Activated CD8-positive, alpha-beta memory T cell treated with anti-CD3 and anti-CD28 coated beads for 36 hours (primary cell): ENCODE data around the gene NME7. TPM values are rescaled to one million over a fixed set of nuclear protein-coding genes. Genes with fewer than 3 reads are reported as not detected.
"Not testable (repeated sequence)": the region's sequence is repeated elsewhere in the genome, so short reads cannot be mapped to it uniquely, and the experiment has no call there.

Source experiments
- CTCF ChIA-PET: fragments of 350-600 bp; sonication (Branson Sonifier 250); formaldehyde crosslinking; loops from one replicate; lab custom pipeline; 2021; ENCODE audit warnings: antibody characterized with exemption; lab: Charles Lee
- POLR2A ChIA-PET: fragments of 350-600 bp; sonication (Branson Sonifier 250); formaldehyde crosslinking; loops from one replicate; lab custom pipeline; 2021; ENCODE audit warnings: antibody characterized with exemption; lab: Charles Lee
- total RNA-seq, 2 experiments: library from RNA; stranded (reverse); gene quantifications; one replicate each; pipeline ENCODE4 v1.2.3, GENCODE V29; 2021

Gene NME7
- total RNA-seq, result 10 to 100 TPM; 25.4 to 27.0 TPM

GRCh38 chr1:169367686-169368405 is at the start of gene NME7, which contains the start of gene BLZF1:
Gene NME7, minus strand, starts transcription at chr1:169367797. Its CDS starts 87 bp downstream, at chr1:169367710.
Gene BLZF1, plus strand, starts transcription at chr1:169368195. Its CDS starts 1,328 bp downstream, at chr1:169369523.
- ChIA-PET CTCF (interaction anchor here (1.0 to 1.5 kb wide), 3 partner anchors 17 to 1025 kb away, joined by 3 read pairs; no protein-coding TSS in a partner anchor), POLR2A (interaction anchor here (0.5 to 1.1 kb wide), 2 partner anchors 23 to 169 kb away, joined by 3 to 4 read pairs; no protein-coding TSS in a partner anchor)

DNA sequence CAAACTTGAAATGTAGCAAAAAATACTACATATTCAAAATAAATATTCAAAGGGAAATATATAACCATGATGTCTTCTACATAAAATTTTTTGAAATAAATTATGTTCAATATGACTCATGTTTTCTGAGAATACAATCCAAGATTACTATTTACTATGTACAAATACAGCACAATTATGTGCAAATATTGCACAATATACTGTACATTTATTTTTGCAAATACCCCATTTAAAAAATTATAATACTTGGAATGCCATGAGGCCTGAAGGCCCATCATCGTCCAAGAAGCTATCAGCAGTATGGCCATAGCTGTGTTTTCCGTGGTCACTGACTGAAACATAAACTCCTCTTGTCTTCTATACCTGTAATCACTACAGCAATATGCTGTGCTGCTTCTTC is 47.4 kb upstream of the NME7 start:
- ChIA-PET CTCF (no interaction called here), POLR2A (no interaction called here)

DNA sequence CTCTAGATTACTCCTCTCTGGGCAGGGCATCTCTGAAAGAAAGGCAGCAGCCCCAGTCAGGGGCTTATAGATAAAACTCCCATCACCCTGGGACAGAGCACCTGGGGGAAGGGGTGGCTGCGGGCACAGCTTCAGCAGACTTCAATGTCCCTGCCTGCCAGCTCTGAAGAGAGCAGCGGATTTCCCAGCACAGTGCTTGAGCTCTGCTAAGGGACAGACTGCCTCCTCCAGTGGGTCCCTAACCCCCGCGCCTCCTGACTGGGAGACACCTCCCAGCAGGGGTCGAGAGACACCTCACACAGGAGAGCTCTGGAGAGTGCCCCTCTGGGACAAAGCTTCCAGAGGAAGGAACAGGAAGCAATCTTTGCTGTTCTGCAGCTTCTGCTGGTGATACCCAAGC is 40.7 kb upstream of the NME7 start:
- CTCF ChIA-PET, POLR2A ChIA-PET: not testable (repeated sequence)

DNA sequence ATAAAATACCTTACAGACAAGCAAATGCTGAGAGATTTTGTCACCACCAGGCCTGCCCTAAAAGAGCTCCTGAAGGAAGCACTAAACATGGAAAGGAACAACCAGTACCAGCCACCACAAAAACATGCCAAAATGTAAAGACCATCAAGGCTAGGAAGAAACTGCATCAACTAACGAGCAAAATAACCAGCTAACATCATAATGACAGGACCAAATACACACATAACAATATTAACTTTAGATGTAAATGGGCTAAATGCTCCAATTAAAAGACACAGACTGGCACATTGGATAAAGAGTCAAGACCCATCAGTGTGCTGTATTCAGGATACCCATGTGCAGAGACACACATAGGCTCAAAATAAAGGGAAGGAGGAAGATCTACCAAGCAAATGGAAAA is 35.0 kb upstream of the NME7 start:
- POLR2A ChIA-PET, CTCF ChIA-PET: not testable (repeated sequence)

DNA sequence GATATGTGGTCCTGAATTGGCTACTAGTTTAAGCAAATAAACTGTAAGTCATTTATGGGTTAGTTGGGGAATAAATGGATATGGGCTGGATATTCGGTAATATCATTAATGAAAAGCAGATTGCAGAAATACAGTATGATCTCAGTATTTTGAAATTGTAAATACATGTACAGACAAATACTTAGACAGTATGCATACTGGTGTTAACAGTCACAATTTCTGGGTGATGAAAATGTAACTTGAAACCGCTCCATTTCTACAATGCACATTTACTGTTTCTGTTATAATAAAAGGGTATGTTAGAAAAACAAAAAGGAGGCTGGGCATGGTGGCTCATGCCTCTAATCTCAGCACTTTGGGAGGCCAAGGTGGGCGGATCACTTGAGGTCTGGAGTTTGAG is 28.4 kb upstream of the NME7 start:
- ChIA-PET POLR2A (no interaction called here), CTCF (no interaction called here)

DNA sequence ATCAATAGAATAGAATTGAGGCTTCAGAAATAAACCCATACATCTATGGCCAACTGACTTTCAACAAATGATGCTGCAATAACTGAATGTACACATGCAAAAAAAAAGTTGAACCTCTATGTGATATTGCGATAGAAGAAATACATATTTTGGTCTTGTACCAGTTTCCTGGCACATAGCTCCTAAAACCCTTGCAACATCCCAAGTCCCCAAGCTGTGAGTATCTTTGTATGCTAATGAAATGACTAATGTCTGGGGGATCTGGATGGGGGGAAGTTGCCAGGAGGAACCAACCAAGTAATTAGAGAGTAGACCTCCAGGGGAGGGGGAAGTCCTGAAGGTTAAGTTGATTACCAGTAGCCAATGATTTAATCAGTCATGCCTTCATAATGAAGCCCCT is 24.8 kb upstream of the NME7 start:
- ChIA-PET CTCF (no interaction called here), POLR2A (no interaction called here)

- CTCF ChIA-PET, result no interaction called here
- POLR2A ChIA-PET, result interaction anchor here (1.3 kb wide), 1 partner anchor 22 kb away, joined by 4 read pairs; the partner anchor contains the start of genes BLZF1 and NME7
Observed at GRCh38 chr1:169390303-169390702, 22.7 kb upstream of the NME7 start.

DNA sequence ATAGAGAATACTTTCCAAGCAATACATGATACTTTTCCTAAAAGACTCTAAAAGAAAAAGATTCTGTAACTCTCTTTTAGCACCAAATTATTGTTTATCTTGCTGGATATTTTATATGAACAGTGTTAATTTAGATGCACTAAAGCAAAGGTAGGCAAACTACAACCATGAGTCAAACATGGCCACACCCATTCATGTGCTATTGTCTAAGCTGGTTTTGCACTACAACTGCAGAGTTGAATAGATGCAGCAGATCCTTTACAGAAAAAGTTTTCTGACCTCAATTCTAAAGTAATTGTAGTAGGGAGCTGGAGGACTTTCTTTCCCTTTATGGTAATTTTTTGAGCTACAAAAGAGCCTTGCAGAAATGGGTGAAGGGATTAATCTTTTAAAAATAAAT is 19.8 kb upstream of the NME7 start:
- CTCF ChIA-PET, result no interaction called here

DNA sequence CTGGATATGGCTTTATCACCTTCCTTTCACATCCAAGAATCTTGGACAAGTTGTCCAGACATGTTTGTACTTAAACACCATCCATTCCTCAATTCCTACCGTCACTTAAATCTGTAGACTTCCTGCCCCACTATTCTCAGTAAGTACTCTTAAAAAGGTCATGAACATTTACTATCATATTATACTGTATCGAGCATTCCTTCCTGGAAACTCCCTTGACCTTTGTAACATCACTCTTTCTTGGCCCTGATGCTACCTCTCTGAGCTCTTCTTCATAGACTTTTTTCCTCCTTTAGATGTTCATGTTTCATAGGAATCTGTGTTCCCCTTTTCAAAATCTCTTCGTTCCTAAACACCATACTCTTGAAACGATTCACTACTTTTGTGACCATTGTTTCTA is 15.9 kb upstream of the NME7 start:
- POLR2A ChIA-PET, result no interaction called here
- CTCF ChIA-PET, result no interaction called here

More for the DNA sequence above, 19.8 kb upstream of the NME7 start:
- POLR2A ChIA-PET, result no interaction called here

GRCh38 chr1:169381162-169381561 is 13.6 kb upstream of the NME7 start:
- CTCF ChIA-PET, result no interaction called here

DNA sequence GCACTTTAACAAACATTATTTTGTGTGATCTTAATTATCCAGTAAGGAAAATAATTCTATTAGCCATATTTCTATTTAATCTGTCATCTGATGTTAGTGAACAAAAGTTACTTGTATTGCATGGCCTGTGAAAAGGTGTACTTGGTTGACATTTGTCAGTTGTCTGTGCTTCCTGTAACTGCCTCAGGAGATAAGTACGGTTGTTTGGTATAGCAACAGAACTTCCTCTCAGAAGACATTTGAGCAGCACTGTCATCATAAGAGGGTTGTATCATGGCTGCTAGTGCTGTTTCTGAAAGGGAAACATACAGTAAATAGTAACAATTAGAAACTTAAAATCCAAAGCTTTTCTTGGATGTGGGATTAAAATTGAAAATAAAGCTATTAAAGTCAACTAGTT is 3.8 kb upstream of the NME7 start:
- CTCF ChIA-PET, result no interaction called here
- POLR2A ChIA-PET, result no interaction called here

More at GRCh38 chr1:169381162-169381561, 13.6 kb upstream of the NME7 start:
- POLR2A ChIA-PET, result no interaction called here

GRCh38 chr1:169368406-169368769 is 791 bp upstream of the NME7 start:
- POLR2A ChIA-PET, result interaction anchor here (0.7 to 1.1 kb wide), 2 partner anchors 22 to 118 kb away, joined by 3 to 4 read pairs; no protein-coding TSS in a partner anchor
- CTCF ChIA-PET, result interaction anchor here (1.0 to 1.3 kb wide), 2 partner anchors 17 to 732 kb away, joined by 3 read pairs; no protein-coding TSS in a partner anchor

DNA sequence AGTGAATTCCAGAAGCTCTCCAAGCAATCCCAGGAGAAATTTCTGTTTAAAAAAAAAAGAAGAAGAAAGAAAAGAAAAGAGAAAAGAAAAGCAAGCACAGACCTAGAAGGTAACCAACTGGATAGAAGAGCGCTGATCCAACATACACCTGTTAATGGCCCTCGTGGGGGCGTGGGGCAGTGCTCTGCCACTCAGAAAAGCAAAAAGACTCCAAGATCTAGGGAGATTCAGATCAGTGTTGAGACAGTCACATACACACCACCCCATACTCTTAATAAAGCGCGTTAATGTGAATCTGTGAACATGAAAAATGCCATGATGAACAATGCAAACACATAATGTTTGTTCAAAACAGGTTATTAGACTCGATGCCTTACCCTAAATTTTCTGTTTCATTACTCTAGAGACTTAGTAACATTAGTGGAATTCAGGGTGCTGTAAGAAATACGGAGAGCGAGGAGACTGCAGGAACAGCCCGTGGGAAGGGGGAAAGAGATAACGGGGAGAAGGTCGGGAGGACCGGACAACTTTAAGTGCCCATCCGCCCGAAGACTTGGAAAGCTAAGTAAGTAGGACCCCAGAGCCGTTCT is 406 bp downstream of the NME7 start:
- POLR2A ChIA-PET, result interaction anchor here (1.1 kb wide), 1 partner anchor 23 kb away, joined by 4 read pairs; no protein-coding TSS in a partner anchor
- CTCF ChIA-PET, result interaction anchor here (1.5 kb wide), 1 partner anchor 1024 kb away, joined by 3 read pairs; no protein-coding TSS in a partner anchor

DNA sequence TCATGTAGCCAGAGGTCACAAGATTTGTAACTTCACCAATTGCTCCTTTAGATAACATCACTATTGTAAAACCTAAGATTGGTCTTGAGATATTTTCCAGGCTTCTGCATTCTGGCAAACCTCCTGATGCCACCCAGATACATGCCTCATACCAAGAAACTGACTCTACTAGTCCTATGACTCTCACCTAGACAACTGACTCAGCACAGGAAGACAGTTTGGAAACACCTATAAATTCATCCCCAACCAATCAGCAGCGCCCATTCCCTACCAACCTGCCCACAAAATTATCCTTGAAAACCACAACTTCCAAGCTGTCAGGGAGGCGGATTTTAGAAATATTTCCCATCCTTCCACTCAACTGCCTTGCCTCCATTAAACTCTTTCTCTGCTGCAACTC is 2.6 kb downstream of the NME7 start:
- POLR2A ChIA-PET, result interaction anchor here (0.6 kb wide), 1 partner anchor 21 kb away, joined by 3 read pairs; no protein-coding TSS in a partner anchor

GRCh38 chr1:169363046-169363730 is 4.4 kb downstream of the NME7 start:
- ChIA-PET CTCF (no interaction called here), POLR2A (interaction anchor here (0.6 kb wide), 1 partner anchor 1111 kb away, joined by 3 read pairs; no protein-coding TSS in a partner anchor)

More for the DNA sequence above, 2.6 kb downstream of the NME7 start:
- CTCF ChIA-PET, result no interaction called here

- ChIA-PET CTCF (no interaction called here), POLR2A (no interaction called here)
Observed at GRCh38 chr1:169361281-169361680, 6.3 kb downstream of the NME7 start.

DNA sequence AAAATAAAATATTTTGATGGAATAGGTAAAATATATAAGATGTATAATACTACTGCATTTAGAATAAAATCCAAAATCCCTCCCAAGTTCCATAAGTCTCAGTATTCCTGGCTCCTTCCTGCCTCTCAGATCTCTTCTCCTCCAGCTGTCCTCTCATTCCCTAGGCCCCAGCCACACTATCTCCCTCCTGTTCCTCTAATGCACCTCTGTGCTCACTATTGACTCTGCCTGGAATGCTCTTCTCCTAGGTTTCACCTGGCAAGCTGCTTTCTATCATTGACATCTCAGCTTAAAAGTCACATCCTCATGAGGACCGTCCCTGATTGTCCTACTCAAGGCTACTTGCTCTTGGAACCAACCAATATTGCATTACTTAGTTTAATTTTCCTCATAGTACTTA is 7.2 kb downstream of the NME7 start:
- POLR2A ChIA-PET, result no interaction called here
- CTCF ChIA-PET, result no interaction called here

- ChIA-PET POLR2A (interaction anchor here (0.6 kb wide), 3 partner anchors 329 to 745 kb away, joined by 3 to 7 read pairs (median 3); no protein-coding TSS in a partner anchor), CTCF (interaction anchor here (0.7 to 2.5 kb wide), 5 partner anchors 9 to 745 kb away, joined by 3 to 7 read pairs (median 3); no protein-coding TSS in a partner anchor)
Observed at GRCh38 chr1:169348383-169349036, 19.1 kb downstream of the NME7 start.
